WTC11 (cell line): Measurements from ENCODE around the gene NEK10. TPM values are rescaled to one million over a fixed set of nuclear protein-coding genes. Genes with fewer than 3 reads are reported as not detected.

Experiments
- ATAC-seq: fragments of 200-7000 bp; cut with Tn5 transposase; 2 replicates; pipeline ENCODE4 v1.10.0; 2021; ENCODE audit warnings: mild to moderate bottlenecking, moderate library complexity
- CTCF ChIA-PET: fragments of 300-600 bp; sonication (Branson Sonifier 250); formaldehyde crosslinking; loops from one replicate; lab custom pipeline; 2021; ENCODE audit warnings: antibody characterized with exemption; lab: Charles Lee
- POLR2A ChIA-PET: fragments of 350-600 bp; sonication (Branson Sonifier 250); formaldehyde crosslinking; loops from one replicate; lab custom pipeline; 2021; ENCODE audit warnings: antibody characterized with exemption; lab: Charles Lee
- DNase-seq: peaks from one replicate; pipeline ENCODE4 v3.0.0; 2021; ENCODE audit warnings: low spot score
- H3K27ac Mint-ChIP-seq: 2 replicates; pipeline ENCODE4 v1.8.0; 2021; ENCODE audit warnings: mixed read lengths
- H3K27me3 Mint-ChIP-seq: 2 replicates; pipeline ENCODE4 v1.8.0; 2021; ENCODE audit warnings: low read depth, mild to moderate bottlenecking, moderate library complexity, mixed read lengths
- H3K36me3 Mint-ChIP-seq: 2 replicates; pipeline ENCODE4 v1.8.0; 2021; ENCODE audit warnings: mixed read lengths
- H3K4me1 Mint-ChIP-seq: 2 replicates; pipeline ENCODE4 v1.8.0; 2022; ENCODE audit warnings: mixed read lengths
- H3K4me3 Mint-ChIP-seq: 2 replicates; pipeline ENCODE4 v1.8.0; 2021; ENCODE audit warnings: mild to moderate bottlenecking, moderate library complexity, mixed read lengths
- H3K9me3 Mint-ChIP-seq: 2 replicates; pipeline ENCODE4 v1.8.0; 2021; ENCODE audit warnings: mixed read lengths
- CBFB ChIP-seq: sonication (generic); formaldehyde crosslinking; IDR thresholded peaks from 2 replicates; pipeline ENCODE4 v1.8.1; 2022; ENCODE audit warnings: mild to moderate bottlenecking, low read depth, missing genetic modification reagents
- EMX1 ChIP-seq: fragments of 250-450 bp; sonication (Bioruptor Pico); IDR thresholded peaks from 2 replicates; pipeline ENCODE4 v1.8.0; 2021; ENCODE audit warnings: mild to moderate bottlenecking
- FOXK1 ChIP-seq: sonication (generic); formaldehyde crosslinking; IDR thresholded peaks from 2 replicates; pipeline ENCODE4 v1.8.0; 2022; ENCODE audit warnings: mild to moderate bottlenecking, moderate library complexity, missing genetic modification reagents
- FOXP4 ChIP-seq: sonication (generic); formaldehyde crosslinking; IDR thresholded peaks from 2 replicates; pipeline ENCODE4 v1.8.0; 2022; ENCODE audit warnings: mild to moderate bottlenecking, missing genetic modification reagents
- GABPB1 ChIP-seq: sonication (generic); formaldehyde crosslinking; IDR thresholded peaks from 2 replicates; pipeline ENCODE4 v1.8.1; 2023; ENCODE audit warnings: mild to moderate bottlenecking, missing genetic modification reagents
- GTF2I ChIP-seq: fragments of 250-450 bp; sonication (Bioruptor Pico); conservative IDR thresholded peaks from 2 replicates; pipeline ENCODE4 v1.4.0; 2021; ENCODE audit warnings: mild to moderate bottlenecking
- HMGA2 ChIP-seq: fragments of 250-450 bp; sonication (Bioruptor Pico); IDR thresholded peaks from 2 replicates; pipeline ENCODE4 v1.4.0; 2021; ENCODE audit warnings: mild to moderate bottlenecking, moderate library complexity
- IRF2 ChIP-seq: sonication (generic); formaldehyde crosslinking; IDR thresholded peaks from 2 replicates; pipeline ENCODE4 v1.8.0; 2022; ENCODE audit warnings: low read depth, missing genetic modification reagents, borderline replicate concordance
- NFYB ChIP-seq: sonication (generic); formaldehyde crosslinking; conservative IDR thresholded peaks from 2 replicates; pipeline ENCODE4 v1.8.0; 2022; ENCODE audit warnings: low read depth, missing genetic modification reagents
- PRDM15 ChIP-seq: sonication (generic); formaldehyde crosslinking; IDR thresholded peaks from 2 replicates; pipeline ENCODE4 v1.8.0; 2022; ENCODE audit warnings: missing genetic modification reagents
- PRRX2 ChIP-seq: fragments of 250-450 bp; sonication (Bioruptor Pico); IDR thresholded peaks from 2 replicates; pipeline ENCODE4 v1.8.0; 2021; ENCODE audit warnings: mild to moderate bottlenecking
- RELA ChIP-seq: sonication (generic); formaldehyde crosslinking; IDR thresholded peaks from 2 replicates; pipeline ENCODE4 v1.8.1; 2022; ENCODE audit warnings: missing genetic modification reagents, mild to moderate bottlenecking, borderline replicate concordance
- RORB ChIP-seq: fragments of 250-450 bp; sonication (Bioruptor Pico); IDR thresholded peaks from 2 replicates; pipeline ENCODE4 v1.9.0; 2021; ENCODE audit warnings: mild to moderate bottlenecking
- STAT6 ChIP-seq: sonication (generic); formaldehyde crosslinking; conservative IDR thresholded peaks from 2 replicates; pipeline ENCODE4 v1.8.1; 2023; ENCODE audit warnings: mild to moderate bottlenecking, low read depth, missing genetic modification reagents, moderate library complexity
- TCF7 ChIP-seq: sonication (generic); formaldehyde crosslinking; IDR thresholded peaks from 2 replicates; pipeline ENCODE4 v1.8.0; 2022; ENCODE audit warnings: mild to moderate bottlenecking, low read depth, missing genetic modification reagents, moderate library complexity
- TEAD1 ChIP-seq: sonication (generic); formaldehyde crosslinking; IDR thresholded peaks from 2 replicates; pipeline ENCODE4 v1.8.0; 2022; ENCODE audit warnings: mild to moderate bottlenecking, missing genetic modification reagents
- USF2 ChIP-seq: sonication (generic); formaldehyde crosslinking; IDR thresholded peaks from 2 replicates; pipeline ENCODE4 v1.8.1; 2023; ENCODE audit warnings: mild to moderate bottlenecking, missing genetic modification reagents, moderate library complexity
- ZNF671 ChIP-seq: fragments of 250-450 bp; sonication (Bioruptor Pico); IDR thresholded peaks from 2 replicates; pipeline ENCODE4 v1.8.0; 2021; ENCODE audit warnings: mild to moderate bottlenecking
- ZSCAN18 ChIP-seq: fragments of 250-450 bp; sonication (Bioruptor Pico); IDR thresholded peaks from 2 replicates; pipeline ENCODE4 v2.1.2; 2022; ENCODE audit warnings: mild to moderate bottlenecking, moderate library complexity
- total RNA-seq: library from RNA; stranded (reverse); gene quantifications from 3 replicates; pipeline ENCODE4 v1.2.3, GENCODE V29; 2021
- TF ChIP-seq, protein P1 (sequence below): sonication (generic); formaldehyde crosslinking; IDR thresholded peaks from 2 replicates; pipeline ENCODE4 v1.8.1; 2023; ENCODE audit warnings: mild to moderate bottlenecking, missing genetic modification reagents, moderate library complexity

The NEK10 gene
- total RNA-seq, 1 experiment from 2014 or later = 0.37 TPM

DNA sequence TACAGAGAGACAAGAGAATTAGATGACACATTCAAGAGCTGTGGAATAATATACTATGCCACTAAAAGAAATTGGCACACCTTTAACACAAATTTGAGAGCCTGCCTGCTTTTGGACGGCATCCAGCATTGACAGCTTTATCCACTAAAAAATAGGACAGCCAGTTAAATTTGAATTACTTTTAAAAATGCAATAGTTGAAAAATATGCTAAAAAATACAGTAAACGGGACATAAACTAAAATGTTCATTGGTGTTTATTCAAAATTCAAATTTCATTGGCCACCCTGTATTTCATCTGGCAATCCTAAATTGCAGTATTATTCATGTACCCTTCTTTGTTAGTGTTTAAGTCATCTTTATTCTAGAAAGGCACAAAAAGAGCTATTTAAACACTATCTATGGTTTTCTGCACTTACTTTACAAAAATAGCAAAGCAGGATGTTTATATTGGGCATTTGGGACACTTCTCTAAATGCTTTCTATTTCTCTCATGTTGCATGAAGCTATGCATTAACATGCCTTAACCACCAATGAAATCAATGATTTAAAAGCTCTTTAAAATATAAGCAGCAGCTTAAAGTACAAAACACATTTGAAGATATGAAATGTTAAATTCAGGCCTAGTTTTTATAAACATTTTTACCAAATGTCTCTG, 160.1 kb downstream of the NEK10 start:
- ChIA-PET CTCF (interaction anchor here (0.6 to 1.2 kb wide), 3 partner anchors 10 to 472 kb away, joined by 3 to 9 read pairs (median 4); no protein-coding TSS in a partner anchor), POLR2A (no interaction called here)
- no peak for DNase-seq
- Mint-ChIP-seq H3K27ac (no peak overlapping the region), H3K4me1 (peaks cover 52% of the 10 kb centered on the region), H3K9me3 (peaks cover 10% of the 10 kb centered on the region), H3K36me3 (peaks cover 6% of the 10 kb centered on the region; the same call in 1 of the 2 replicates), H3K27me3 (no peaks in the 10 kb centered on the region), H3K4me3 (no peak overlapping the region)
- no peak for TF ChIP-seq RORB (CRISPR knock-in tag)
- TF ChIP-seq FOXK1 (CRISPR knock-in tag) = no peak
- TF ChIP-seq PRRX2 (CRISPR knock-in tag) = no peak
- no peak for TF ChIP-seq FOXP4
- no peak for TF ChIP-seq STAT6 (CRISPR knock-in tag)
- TF ChIP-seq TEAD1 = no peak
- no peak for TF ChIP-seq TCF7 (CRISPR knock-in tag)
- no peak for TF ChIP-seq HMGA2
- TF ChIP-seq, protein P1, sequence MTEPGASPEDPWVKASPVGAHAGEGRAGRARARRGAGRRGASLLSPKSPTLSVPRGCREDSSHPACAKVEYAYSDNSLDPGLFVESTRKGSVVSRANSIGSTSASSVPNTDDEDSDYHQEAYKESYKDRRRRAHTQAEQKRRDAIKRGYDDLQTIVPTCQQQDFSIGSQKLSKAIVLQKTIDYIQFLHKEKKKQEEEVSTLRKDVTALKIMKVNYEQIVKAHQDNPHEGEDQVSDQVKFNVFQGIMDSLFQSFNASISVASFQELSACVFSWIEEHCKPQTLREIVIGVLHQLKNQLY (CRISPR knock-in tag) = no peak
- TF ChIP-seq GTF2I (CRISPR knock-in tag) = no peak
- no peak for TF ChIP-seq NFYB (CRISPR knock-in tag)
- no peak for TF ChIP-seq ZSCAN18 (CRISPR knock-in tag)
- TF ChIP-seq USF2 (CRISPR knock-in tag) = no peak
- TF ChIP-seq ZNF671 (CRISPR knock-in tag) = no peak
- TF ChIP-seq RELA (CRISPR knock-in tag) = no peak
- no peak for TF ChIP-seq CBFB
- TF ChIP-seq EMX1 (CRISPR knock-in tag) = no peak
- no peak for TF ChIP-seq IRF2 (CRISPR knock-in tag)
- TF ChIP-seq GABPB1 = no peak
- TF ChIP-seq PRDM15 (CRISPR knock-in tag) = no peak
- no peak for ATAC-seq
